AG04450 (cell line): ENCODE results near the gene NEK11. TPM values are rescaled to one million over a fixed set of nuclear protein-coding genes. Genes with fewer than 3 reads are reported as not detected.

Experiments used
- CTCF ChIA-PET: fragments of 300-600, 350-600 bp; formaldehyde crosslinking; extraction: SDS; loops from one replicate; lab custom pipeline; 2022; ENCODE audit warnings: antibody characterized with exemption, inconsistent platforms; lab: Charles Lee
- POLR2A ChIA-PET: fragments of 350-600 bp; formaldehyde crosslinking; extraction: SDS; loops from one replicate; lab custom pipeline; 2021; ENCODE audit warnings: antibody characterized with exemption, inconsistent platforms; lab: Yijun Ruan, JAX
- DNase-seq: peaks from one replicate; pipeline ENCODE4 v3.0.0-alpha.2; 2011; ENCODE audit warnings: low read depth, low spot score
- H3K27ac ChIP-seq: one replicate; pipeline ENCODE4 v1.5.1; 2012; ENCODE audit warnings: low read depth, low read length, control low read depth
- H3K27me3 ChIP-seq: one replicate; pipeline ENCODE4 v1.6.0; 2012; ENCODE audit warnings: low read length; ENCODE audit not compliant: control insufficient read depth, insufficient read depth
- H3K4me3 ChIP-seq: 2 replicates; pipeline ENCODE4 v1.5.1; 2011; ENCODE audit warnings: mild to moderate bottlenecking, low read depth, low read length, control low read depth
- H3K9me3 ChIP-seq: 2 replicates; pipeline ENCODE4 v1.5.1; 2012; ENCODE audit warnings: low read length; ENCODE audit not compliant: control insufficient read depth, insufficient read depth
- polyA plus RNA-seq: library from polyadenylated mRNA; depleted of rRNA; stranded (reverse); fragments of >200 nt; gene quantifications from 2 replicates; pipeline ENCODE4 v1.2.3, GENCODE V29; 2011
- TF ChIP-seq, protein P1 (sequence below): IDR thresholded peaks from 2 replicates; pipeline ENCODE4 v1.5.1; 2011; ENCODE audit warnings: low read depth, low read length, control low read depth, inconsistent platforms

Gene NEK11
- polyA plus RNA-seq, 1 experiment, result 4.0 TPM

DNA sequence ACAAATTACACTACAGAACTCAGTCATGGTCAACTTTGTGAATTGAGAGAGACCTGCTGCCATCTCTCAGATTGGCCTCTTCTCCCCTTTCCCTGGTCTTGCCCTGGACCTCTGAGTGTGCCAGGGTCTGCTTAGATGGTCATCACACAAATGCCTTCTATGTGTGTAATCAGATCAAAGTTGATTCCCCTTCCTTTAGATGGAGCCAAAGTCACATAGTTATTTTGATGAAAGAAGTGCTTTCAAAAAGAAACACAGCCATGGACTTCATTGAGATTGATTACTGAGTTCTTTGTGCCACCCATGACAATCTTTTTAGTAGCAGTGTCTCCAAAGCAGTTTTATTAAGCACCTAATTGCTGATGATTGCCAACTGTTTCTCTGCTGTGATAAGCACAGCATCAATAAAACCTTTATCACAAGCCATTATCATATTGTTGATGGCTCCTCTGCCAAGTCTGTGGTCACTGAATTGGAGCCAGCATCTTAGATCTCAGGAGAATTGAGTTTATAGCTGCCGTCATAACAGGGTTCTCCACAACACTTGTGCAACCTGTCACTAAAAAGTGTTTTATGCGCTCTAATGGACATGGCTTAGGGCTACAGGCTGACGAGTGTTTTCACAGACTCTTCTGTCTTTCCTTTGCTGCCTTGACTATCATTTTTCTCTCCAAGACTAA, 205.2 kb downstream of the NEK11 start:
- TF ChIP-seq, protein P1, sequence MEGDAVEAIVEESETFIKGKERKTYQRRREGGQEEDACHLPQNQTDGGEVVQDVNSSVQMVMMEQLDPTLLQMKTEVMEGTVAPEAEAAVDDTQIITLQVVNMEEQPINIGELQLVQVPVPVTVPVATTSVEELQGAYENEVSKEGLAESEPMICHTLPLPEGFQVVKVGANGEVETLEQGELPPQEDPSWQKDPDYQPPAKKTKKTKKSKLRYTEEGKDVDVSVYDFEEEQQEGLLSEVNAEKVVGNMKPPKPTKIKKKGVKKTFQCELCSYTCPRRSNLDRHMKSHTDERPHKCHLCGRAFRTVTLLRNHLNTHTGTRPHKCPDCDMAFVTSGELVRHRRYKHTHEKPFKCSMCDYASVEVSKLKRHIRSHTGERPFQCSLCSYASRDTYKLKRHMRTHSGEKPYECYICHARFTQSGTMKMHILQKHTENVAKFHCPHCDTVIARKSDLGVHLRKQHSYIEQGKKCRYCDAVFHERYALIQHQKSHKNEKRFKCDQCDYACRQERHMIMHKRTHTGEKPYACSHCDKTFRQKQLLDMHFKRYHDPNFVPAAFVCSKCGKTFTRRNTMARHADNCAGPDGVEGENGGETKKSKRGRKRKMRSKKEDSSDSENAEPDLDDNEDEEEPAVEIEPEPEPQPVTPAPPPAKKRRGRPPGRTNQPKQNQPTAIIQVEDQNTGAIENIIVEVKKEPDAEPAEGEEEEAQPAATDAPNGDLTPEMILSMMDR, result no peak
- Histone ChIP-seq H3K9me3 (no peaks in the 10 kb centered on the region), H3K27me3 (no peaks in the 10 kb centered on the region), H3K4me3 (no peak overlapping the region), H3K27ac (no peak overlapping the region)
- DNase-seq, result no peak
- ChIA-PET POLR2A (no interaction called here), CTCF (no interaction called here)

DNA sequence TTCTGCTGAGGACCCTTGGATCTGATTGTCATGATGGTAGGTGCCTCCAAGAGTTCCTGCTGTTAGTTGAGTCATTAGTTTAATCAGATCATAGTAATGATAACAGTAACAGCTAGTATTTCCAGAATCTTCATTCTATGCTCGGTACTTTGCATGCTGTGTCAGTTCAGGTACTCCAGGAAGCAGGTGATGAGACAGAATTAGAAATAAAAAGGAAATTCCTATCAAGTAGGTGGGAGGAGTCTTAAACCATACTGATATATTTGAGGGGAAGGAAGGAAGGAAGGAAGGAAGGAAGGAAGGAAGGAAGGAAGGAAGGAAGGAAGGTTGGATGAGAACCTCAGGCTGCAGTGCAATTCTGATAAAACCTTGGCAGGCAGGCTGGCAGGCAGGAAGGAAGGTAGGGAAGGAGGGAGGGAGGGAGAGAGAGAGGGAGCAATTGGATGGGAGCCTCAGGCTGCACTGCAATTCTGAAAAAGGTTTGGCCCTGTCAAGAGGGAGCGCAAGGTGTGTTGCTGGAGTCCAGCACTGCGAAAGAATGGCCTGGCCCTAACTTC, 206.1 kb downstream of the NEK11 start:
- ChIA-PET CTCF (no interaction called here), POLR2A (no interaction called here)
- DNase-seq, result no peak
- H3K27me3 ChIP-seq, result no peaks in the 10 kb centered on the region
- TF ChIP-seq, protein P1, result no peak
- H3K27ac ChIP-seq, result no peak overlapping the region
- no peak overlapping the region for H3K4me3 ChIP-seq
- H3K9me3 ChIP-seq, result no peaks in the 10 kb centered on the region

DNA sequence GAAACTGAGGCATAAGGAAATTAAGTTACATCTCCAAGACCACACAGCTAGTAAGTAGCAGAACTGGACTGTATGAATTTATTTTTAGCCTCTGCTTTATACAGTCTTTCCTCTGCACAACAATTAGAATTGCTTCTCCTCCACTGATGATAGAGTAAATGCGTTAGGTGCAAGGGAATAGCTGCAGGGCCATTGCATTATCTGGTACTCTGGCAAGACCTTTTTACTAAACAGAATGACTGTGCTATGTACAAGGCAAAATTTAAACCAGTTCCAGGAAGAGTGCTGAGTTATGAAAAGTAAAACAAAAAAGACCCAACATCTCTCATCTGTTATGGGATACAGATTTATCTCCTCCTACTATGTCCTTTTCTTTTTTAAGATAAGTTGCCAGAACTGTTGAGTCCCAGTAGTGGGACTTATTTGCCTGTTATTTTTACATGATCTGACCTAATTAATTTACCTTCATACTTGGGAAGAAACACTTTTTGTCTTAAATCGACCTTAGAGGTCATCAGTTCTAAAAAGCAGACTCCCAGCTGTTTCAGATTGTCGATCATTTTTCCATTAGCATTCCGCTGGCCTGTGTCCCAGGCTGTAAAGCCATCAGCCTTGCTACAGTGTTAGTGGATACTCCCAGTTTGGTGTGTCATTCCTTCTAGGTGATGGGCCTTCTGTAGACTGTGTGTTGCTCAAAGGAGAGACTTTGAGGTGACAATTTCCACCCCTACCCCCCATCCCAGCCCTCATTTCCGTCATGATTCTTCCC, 207.4 kb downstream of the NEK11 start:
- H3K27ac ChIP-seq, result no peak overlapping the region
- POLR2A ChIA-PET, result no interaction called here
- H3K27me3 ChIP-seq, result no peaks in the 10 kb centered on the region
- H3K4me3 ChIP-seq, result no peak overlapping the region
- no peaks in the 10 kb centered on the region for H3K9me3 ChIP-seq
- TF ChIP-seq, protein P1, result no peak
- CTCF ChIA-PET, result interaction anchor here (0.6 to 0.9 kb wide), 2 partner anchors 26 to 450 kb away, joined by 3 to 9 read pairs; no protein-coding TSS in a partner anchor
- no peak for DNase-seq

DNA sequence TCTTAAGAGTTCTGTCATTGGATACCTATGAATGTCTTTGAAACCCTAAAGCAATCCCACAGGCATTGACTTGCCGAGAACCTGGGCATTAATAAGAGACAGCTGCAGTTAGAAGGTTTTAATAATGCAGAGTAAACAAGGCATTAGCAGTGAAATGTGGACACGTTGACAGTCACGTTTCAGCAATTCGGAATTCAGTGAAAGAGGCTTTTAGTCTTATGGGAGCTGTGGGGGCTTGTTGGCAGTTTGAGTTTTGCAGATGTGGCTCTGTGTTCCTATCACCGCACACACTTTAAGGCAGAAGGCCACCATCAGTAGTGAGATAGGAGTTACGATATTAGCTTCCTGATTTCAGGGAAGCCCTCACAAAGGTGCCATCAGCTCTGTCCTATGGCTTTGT, 209.7 kb downstream of the NEK11 start:
- Histone ChIP-seq H3K4me3 (no peak overlapping the region), H3K27me3 (no peaks in the 10 kb centered on the region), H3K9me3 (no peaks in the 10 kb centered on the region), H3K27ac (no peak overlapping the region)
- ChIA-PET POLR2A (no interaction called here), CTCF (no interaction called here)
- TF ChIP-seq, protein P1, result no peak
- DNase-seq, result no peak

DNA sequence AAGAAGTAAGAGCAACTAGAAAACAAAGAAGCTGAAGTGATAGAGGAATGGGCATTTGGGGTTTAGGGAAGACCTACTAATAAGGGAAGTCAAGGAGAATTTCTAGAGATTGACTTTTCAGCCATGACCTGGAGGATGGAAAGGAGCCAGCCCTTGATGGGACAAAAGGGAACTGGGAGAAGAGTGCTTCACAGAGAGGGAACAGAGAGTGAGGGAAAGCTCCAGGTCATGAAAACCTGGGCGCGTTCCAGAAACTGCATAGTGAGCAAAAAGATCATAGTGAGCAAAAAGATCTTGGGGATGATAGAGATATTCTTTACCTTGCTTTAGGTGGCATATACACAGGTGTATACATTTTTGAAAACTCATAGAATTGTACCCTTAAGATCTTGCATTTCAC, 211.8 kb downstream of the NEK11 start:
- ChIA-PET CTCF (no interaction called here), POLR2A (no interaction called here)
- H3K27me3 ChIP-seq, result no peaks in the 10 kb centered on the region
- no peak overlapping the region for H3K27ac ChIP-seq
- no peak overlapping the region for H3K4me3 ChIP-seq
- no peak for DNase-seq
- TF ChIP-seq, protein P1, result no peak
- no peaks in the 10 kb centered on the region for H3K9me3 ChIP-seq
